ENCODE results near the gene KRT40. TPM values are rescaled to one million over a fixed set of nuclear protein-coding genes. Genes with fewer than 3 reads are reported as not detected.

Gene KRT40
- total RNA-seq, 1 experiment from 2014 or later: not detected

DNA sequence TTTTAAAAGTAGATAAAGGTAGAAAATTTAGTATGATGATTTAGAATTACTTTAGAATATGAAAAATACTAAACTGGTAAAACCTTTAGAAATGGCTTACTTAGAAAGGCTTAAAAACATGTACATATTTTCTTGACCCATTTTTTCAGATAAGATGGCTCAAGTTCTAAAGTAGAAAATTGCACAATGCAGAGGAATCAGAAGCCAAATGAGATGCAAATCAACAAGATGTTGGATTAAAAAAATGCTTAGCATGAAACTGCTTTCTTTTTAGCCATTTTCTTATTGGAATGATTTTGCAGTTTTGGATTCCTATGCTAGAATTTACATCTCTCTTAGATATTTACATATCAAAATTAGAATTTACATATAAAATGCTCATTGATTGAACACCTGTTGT, 26.3 kb upstream of the KRT40 start:
- TF ChIP-seq, protein P1, sequence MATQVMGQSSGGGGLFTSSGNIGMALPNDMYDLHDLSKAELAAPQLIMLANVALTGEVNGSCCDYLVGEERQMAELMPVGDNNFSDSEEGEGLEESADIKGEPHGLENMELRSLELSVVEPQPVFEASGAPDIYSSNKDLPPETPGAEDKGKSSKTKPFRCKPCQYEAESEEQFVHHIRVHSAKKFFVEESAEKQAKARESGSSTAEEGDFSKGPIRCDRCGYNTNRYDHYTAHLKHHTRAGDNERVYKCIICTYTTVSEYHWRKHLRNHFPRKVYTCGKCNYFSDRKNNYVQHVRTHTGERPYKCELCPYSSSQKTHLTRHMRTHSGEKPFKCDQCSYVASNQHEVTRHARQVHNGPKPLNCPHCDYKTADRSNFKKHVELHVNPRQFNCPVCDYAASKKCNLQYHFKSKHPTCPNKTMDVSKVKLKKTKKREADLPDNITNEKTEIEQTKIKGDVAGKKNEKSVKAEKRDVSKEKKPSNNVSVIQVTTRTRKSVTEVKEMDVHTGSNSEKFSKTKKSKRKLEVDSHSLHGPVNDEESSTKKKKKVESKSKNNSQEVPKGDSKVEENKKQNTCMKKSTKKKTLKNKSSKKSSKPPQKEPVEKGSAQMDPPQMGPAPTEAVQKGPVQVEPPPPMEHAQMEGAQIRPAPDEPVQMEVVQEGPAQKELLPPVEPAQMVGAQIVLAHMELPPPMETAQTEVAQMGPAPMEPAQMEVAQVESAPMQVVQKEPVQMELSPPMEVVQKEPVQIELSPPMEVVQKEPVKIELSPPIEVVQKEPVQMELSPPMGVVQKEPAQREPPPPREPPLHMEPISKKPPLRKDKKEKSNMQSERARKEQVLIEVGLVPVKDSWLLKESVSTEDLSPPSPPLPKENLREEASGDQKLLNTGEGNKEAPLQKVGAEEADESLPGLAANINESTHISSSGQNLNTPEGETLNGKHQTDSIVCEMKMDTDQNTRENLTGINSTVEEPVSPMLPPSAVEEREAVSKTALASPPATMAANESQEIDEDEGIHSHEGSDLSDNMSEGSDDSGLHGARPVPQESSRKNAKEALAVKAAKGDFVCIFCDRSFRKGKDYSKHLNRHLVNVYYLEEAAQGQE (IDR thresholded peaks at IDR 0.05; ENCODE audit: insufficient read depth in 1 of 2, low read depth in 2 of 2, low read length in 1 of 2): no peak
- TF ChIP-seq POLR2AphosphoS5 (IDR thresholded peaks at IDR 0.05; ENCODE audit: low read depth, low read length) (no peak), SIN3A (IDR thresholded peaks at IDR 0.05; ENCODE audit: borderline replicate concordance, insufficient read depth, low read depth, low read length) (no peak), TCF7L2 (IDR thresholded peaks at IDR 0.05; ENCODE audit: low read depth, low read length) (no peak)
- TF ChIP-seq, protein P2, sequence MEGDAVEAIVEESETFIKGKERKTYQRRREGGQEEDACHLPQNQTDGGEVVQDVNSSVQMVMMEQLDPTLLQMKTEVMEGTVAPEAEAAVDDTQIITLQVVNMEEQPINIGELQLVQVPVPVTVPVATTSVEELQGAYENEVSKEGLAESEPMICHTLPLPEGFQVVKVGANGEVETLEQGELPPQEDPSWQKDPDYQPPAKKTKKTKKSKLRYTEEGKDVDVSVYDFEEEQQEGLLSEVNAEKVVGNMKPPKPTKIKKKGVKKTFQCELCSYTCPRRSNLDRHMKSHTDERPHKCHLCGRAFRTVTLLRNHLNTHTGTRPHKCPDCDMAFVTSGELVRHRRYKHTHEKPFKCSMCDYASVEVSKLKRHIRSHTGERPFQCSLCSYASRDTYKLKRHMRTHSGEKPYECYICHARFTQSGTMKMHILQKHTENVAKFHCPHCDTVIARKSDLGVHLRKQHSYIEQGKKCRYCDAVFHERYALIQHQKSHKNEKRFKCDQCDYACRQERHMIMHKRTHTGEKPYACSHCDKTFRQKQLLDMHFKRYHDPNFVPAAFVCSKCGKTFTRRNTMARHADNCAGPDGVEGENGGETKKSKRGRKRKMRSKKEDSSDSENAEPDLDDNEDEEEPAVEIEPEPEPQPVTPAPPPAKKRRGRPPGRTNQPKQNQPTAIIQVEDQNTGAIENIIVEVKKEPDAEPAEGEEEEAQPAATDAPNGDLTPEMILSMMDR (IDR thresholded peaks at IDR 0.05): no peak
- intact Hi-C loops (cut with micrococcal nuclease; ENCODE audit: unreplicated experiment): no loop called here
- no TSS peak for BruUV-seq (replicated peaks)
- POLR2A ChIA-PET: no interaction called here
- CTCF ChIA-PET: no interaction called here
- DNase-seq (ENCODE audit: low read depth, low spot score): no peak
- in situ Hi-C loops (cut with HindIII; ENCODE audit: low pct_unique_long_range_greater_than_20kb, low sequenced_read_pairs): no loop called here
- Histone ChIP-seq H3K4me1 (ENCODE audit: control insufficient read depth, insufficient read depth, low read length) (no peaks in the 10 kb centered on the region), H3K4me3 (ENCODE audit: low read depth in 2 of 2, low read length in 2 of 2) (no peak overlapping the region), H3K9me3 (ENCODE audit: control insufficient read depth, insufficient read depth, low read depth, low read length) (no peaks in the 10 kb centered on the region), H3K27ac (ENCODE audit: low read length) (no peak overlapping the region), H3K27me3 (ENCODE audit: control insufficient read depth, insufficient read depth, low read length) (no peaks in the 10 kb centered on the region; the same call in 1 of the 2 replicates), H3K36me3 (ENCODE audit: control insufficient read depth, insufficient read depth, low read length) (no peaks in the 10 kb centered on the region)
- no peak for ATAC-seq

DNA sequence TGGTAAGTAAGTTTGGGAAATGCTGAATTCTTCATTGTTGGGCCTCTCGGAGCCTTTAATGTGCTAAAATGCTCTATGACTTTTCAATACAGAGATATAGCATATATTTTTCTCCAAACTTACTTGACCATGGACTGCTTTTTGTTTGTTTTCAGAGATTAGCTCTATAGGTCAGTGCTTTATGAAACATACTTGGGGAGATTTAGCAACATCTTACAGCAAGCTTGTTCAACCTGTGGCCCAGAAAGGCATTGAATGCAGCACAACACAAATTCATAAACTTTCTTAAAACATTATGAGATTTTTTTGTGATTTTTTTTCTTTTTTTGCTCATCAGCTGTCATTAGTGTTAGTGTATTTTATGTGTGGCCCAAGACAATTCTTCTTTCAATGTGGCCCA, 25.8 kb upstream of the KRT40 start:
- no peak for TF ChIP-seq TCF7L2 (IDR thresholded peaks at IDR 0.05; ENCODE audit: low read depth, low read length)
- BruUV-seq (replicated peaks): no TSS peak
- Histone ChIP-seq H3K27me3 (ENCODE audit: control insufficient read depth, insufficient read depth, low read length) (no peaks in the 10 kb centered on the region; the same call in 1 of the 2 replicates), H3K4me3 (ENCODE audit: low read depth in 2 of 2, low read length in 2 of 2) (no peak overlapping the region), H3K4me1 (ENCODE audit: control insufficient read depth, insufficient read depth, low read length) (no peaks in the 10 kb centered on the region), H3K9me3 (ENCODE audit: control insufficient read depth, insufficient read depth, low read depth, low read length) (no peaks in the 10 kb centered on the region), H3K36me3 (ENCODE audit: control insufficient read depth, insufficient read depth, low read length) (no peaks in the 10 kb centered on the region), H3K27ac (ENCODE audit: low read length) (no peak overlapping the region)
- DNase-seq (ENCODE audit: low read depth, low spot score) (no peak), ATAC-seq (no peak)
- intact Hi-C loops (cut with micrococcal nuclease; ENCODE audit: unreplicated experiment) (no loop called here), in situ Hi-C loops (cut with HindIII; ENCODE audit: low pct_unique_long_range_greater_than_20kb, low sequenced_read_pairs) (no loop called here)
- ChIA-PET CTCF (no interaction called here), POLR2A (no interaction called here)

DNA sequence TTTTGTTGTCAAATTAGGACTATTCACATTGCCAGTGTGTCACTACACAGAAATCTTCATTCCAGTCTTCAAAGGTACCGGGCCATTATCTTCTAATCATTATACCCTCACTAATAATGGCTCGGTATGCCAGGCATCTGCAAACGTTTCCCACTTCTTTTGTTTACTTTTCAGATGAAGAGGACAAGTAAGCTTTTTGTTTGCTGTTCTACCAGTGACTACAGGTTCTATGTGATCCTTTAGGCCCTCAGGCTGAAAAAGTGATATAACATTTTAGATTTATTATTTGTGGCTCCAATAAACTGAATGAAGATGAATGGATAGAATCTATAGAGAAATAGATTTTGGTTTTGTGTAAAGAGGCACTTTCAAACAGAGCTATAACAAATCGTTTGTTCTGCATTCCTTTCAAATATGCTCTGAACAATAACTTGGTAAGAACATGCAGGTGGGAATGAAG, 25.2 kb upstream of the KRT40 start:
- H3K27me3 ChIP-seq (ENCODE audit: control insufficient read depth, insufficient read depth, low read length): no peaks in the 10 kb centered on the region; the same call in 1 of the 2 replicates
- CTCF ChIA-PET: no interaction called here
- in situ Hi-C loops (cut with HindIII; ENCODE audit: low pct_unique_long_range_greater_than_20kb, low sequenced_read_pairs) (no loop called here), intact Hi-C loops (cut with micrococcal nuclease; ENCODE audit: unreplicated experiment) (no loop called here)
- H3K36me3 ChIP-seq (ENCODE audit: control insufficient read depth, insufficient read depth, low read length): no peaks in the 10 kb centered on the region
- no peaks in the 10 kb centered on the region for H3K4me1 ChIP-seq (ENCODE audit: control insufficient read depth, insufficient read depth, low read length)
- DNase-seq (ENCODE audit: low read depth, low spot score) (no peak), ATAC-seq (no peak)
- no peaks in the 10 kb centered on the region for H3K9me3 ChIP-seq (ENCODE audit: control insufficient read depth, insufficient read depth, low read depth, low read length)
- no TSS peak for BruUV-seq (replicated peaks)
- no peak overlapping the region for H3K27ac ChIP-seq (ENCODE audit: low read length)
- TF ChIP-seq SIN3A (IDR thresholded peaks at IDR 0.05; ENCODE audit: borderline replicate concordance, insufficient read depth, low read depth, low read length) (no peak), TCF7L2 (IDR thresholded peaks at IDR 0.05; ENCODE audit: low read depth, low read length) (no peak), POLR2AphosphoS5 (IDR thresholded peaks at IDR 0.05; ENCODE audit: low read depth, low read length) (no peak)
- TF ChIP-seq, protein P1 (IDR thresholded peaks at IDR 0.05; ENCODE audit: insufficient read depth in 1 of 2, low read depth in 2 of 2, low read length in 1 of 2): no peak
- TF ChIP-seq, protein P2 (IDR thresholded peaks at IDR 0.05): no peak
- POLR2A ChIA-PET: no interaction called here
- H3K4me3 ChIP-seq (ENCODE audit: low read depth in 2 of 2, low read length in 2 of 2): no peak overlapping the region
